Thyroid gland (tissue), 4 donors: ENCODE results near the gene EHBP1.

Source experiments
- CTCF ChIP-seq, 6 experiments: fragments of 200-600 bp in 3 of 6; fragments of 450-650 bp in 3 of 6; sonication (generic) in 3 of 6; IDR thresholded peaks; one replicate each; pipeline ENCODE4 v1.5.1; 2016 to 2019; ENCODE audit warnings: antibody characterized with exemption in 6 of 6, mild to moderate bottlenecking in 2 of 6, inconsistent platforms in 1 of 6, moderate library complexity in 1 of 6
- POLR2A ChIP-seq, 2 donors: fragments of 450-650 bp; IDR thresholded peaks; one replicate each; pipeline ENCODE4 v1.6.1; 2017; ENCODE audit warnings: antibody characterized with exemption in 2 of 2, mild to moderate bottlenecking in 2 of 2, moderate library complexity in 1 of 2

- TF ChIP-seq CTCF (IDR thresholded peaks at IDR 0.05) (no peak), POLR2A (IDR thresholded peaks at IDR 0.05) (no peak)
These were observed 126.2 kb downstream of the EHBP1 start for GRCh38 chr2:62831729-62832128.
